Measurements from ENCODE around the gene NRIP2.

GRCh38 chr12:2856051-2856450, 21.2 kb upstream of the NRIP2 start:
- TF ChIP-seq CTCF (conservative IDR thresholded peaks at IDR 0.05 in 1 of 2, IDR thresholded peaks at IDR 0.05 in 1 of 2; ENCODE audit: low read depth in 1 of 2, low read length in 2 of 2) (no peak), EZH2 (IDR thresholded peaks at IDR 0.05; ENCODE audit: low read length, missing control alignments) (no peak)

Measured in fibroblast of lung (primary cell).